NCI-H2196 treated with DMSO at 0.1 percent for 48 hours (cell line): Measurements from ENCODE around the gene LEF1.

Experiments used
- DNase-seq: peaks from one replicate; lab custom pipeline; 2025; ENCODE audit not compliant: unreplicated experiment; lab: John Stamatoyannopoulos, UW

Gene LEF1

GRCh38 chr4:108175966-108176365, 7.2 kb upstream of the LEF1 start:
- no peak for DNase-seq

DNA sequence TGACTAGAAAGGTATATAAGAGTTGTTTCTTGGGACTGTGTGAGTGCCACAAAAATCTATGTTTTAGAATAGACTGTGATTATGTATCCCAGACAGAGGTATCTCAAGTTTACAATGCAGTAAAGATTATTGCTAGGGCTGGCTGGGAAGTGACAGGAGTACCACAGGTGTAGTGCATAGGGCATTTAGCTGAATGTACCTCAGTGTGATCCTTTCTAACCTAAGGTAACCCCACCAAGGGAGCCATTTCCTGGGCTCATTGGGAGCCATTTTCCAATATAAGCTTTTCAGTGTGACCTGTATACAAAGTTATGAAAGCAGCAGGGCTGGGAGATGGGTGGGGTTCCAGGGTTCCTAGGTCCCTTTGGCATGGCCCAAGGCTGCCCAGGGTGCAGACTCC, 6.1 kb upstream of the LEF1 start:
- no peak for DNase-seq

- no peak for DNase-seq
These were observed 4.9 kb upstream of the LEF1 start for GRCh38 chr4:108173599-108174057.

- DNase-seq = peak; percentile 54
These were observed 4.2 kb upstream of the LEF1 start for GRCh38 chr4:108172753-108173598.

GRCh38 chr4:108172231-108172752, 3.6 kb upstream of the LEF1 start:
- DNase-seq = no peak

DNA sequence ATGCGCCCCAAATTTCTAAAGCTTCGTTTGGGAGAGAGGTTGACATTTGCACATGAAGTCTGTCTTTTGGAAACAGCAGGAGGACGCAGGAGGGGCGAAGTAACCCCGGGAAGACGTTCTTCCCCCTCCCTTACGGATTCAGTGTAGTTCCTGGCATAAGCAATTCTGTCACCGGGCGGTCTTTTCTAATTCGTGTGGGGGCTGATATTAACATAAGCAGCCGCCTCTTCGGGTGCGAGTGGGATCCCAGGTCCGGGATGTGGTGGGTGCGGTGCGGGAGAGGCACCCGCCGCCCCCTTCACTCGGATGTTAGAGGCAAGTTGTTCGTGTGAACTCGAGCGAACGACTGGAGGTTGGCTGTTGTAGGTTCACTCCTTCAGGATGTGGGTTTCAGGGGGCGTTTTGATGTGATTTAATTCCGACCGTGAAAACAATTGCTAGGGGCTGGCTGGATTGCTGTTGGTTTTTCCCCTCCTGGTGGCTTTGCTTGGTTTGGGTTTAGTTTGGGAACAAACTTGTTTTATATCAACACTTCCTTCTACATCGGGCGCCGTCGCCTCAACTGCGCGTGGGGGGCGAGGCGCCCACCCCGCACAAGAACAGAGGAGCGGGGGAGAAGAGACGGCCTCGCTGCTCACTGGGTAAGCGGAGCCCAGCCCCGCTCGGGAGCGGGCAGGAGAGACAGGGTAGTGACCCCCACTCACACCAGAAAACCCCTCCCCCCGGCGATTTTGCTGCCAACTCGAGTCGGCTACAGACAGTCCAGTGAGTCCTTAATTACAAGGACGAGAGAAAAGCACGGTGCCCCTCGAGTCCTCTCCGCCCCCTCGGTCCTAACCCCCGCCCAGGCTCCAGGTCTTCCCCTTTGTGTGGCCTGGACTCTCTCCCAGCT, 2.9 kb upstream of the LEF1 start:
- no peak for DNase-seq

GRCh38 chr4:108170631-108171338, 2.1 kb upstream of the LEF1 start:
- DNase-seq = no peak

DNA sequence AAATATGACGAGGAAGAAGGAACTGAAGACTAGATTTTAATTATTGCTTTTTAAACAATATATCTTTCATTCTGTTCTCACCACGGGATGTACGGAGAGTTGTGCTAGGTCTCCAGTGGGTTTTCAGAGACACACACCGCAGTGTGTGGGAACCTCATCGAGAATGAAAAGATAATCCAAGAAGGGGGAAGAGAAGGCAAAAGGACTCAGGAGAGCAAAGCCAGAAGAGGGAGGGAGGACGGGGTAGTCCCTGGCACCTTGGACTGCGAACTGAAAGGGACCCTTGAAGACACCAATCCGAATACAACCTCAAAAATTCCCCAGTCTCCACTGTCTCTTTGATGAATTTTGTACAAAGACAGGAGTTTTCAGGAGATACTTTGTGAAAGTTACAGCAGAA, 932 bp upstream of the LEF1 start:
- no peak for DNase-seq

GRCh38 chr4:108168160-108168670, 517 bp downstream of the LEF1 start:
- DNase-seq = no peak

GRCh38 chr4:108166441-108167315, 2.1 kb downstream of the LEF1 start:
- DNase-seq = no peak

DNA sequence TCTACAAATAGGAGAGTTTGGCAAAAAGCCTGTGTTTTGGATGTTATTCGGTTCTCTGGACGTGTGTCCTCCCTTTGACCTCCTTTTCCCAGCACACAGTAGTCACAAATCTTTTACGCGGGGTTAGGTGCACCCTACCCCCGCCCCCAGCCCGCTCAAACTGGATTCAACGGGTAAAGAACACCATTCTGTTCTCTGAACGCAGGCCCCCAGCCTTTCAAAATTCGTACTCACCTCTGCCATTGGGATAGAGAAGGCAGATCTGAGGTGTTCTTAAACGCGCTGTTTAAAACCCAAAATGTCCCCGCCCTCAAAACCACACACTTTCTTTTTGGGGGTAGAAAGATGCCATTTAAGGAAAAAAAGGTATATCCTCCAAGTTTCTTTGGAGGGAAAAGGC, 2.7 kb downstream of the LEF1 start:
- no peak for DNase-seq

GRCh38 chr4:108165586-108165985, 3.1 kb downstream of the LEF1 start:
- no peak for DNase-seq

- no peak for DNase-seq
These were observed 5.4 kb downstream of the LEF1 start for GRCh38 chr4:108163351-108163750.

DNA sequence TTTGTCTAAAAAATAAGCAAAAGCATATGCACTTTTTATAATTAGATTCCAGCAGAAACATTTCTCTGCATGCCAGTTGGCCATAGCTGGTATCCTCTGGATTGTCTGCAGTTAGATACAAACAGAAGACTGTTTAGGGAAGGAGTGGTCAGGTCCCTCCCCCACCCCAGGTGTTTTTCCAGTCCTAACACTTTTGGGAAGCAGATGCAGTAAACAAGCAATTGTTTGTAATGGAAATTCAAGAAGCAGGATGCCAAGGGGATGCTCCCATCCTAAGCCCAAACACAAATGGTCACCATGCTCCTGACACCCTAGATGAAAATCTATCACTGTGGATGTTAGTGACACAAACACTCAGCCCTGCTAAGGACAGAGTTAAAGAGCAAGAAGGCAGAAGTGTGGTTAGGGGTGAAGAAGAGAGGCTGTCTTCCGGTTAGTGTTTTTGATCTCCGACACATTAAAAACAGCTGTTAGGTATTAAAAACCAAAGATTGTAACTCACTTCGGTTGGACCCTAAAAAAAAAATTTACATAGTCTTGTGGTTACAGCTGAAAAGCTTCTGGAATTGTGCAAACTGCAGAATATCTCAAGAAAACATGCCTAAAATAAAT, 7.9 kb downstream of the LEF1 start:
- no peak for DNase-seq

DNA sequence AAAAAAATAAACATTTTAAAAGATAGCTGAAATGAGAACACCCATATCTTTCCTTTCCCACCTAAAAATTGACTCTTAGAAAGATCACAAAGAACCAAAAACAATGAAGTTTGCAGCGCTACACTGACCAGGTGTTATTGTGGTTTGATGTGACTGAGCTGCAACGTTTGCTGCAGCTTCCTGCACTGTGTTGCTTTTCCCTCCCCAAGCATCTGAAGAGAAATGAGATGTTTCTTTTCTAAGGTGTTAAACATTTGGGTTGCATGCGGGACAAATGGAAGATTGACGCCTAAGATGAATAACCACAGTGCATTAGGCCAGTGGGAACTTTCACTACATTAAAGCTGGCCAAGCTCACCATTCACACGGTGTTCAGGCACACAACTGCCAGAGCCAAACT, 8.9 kb downstream of the LEF1 start:
- no peak for DNase-seq

DNA sequence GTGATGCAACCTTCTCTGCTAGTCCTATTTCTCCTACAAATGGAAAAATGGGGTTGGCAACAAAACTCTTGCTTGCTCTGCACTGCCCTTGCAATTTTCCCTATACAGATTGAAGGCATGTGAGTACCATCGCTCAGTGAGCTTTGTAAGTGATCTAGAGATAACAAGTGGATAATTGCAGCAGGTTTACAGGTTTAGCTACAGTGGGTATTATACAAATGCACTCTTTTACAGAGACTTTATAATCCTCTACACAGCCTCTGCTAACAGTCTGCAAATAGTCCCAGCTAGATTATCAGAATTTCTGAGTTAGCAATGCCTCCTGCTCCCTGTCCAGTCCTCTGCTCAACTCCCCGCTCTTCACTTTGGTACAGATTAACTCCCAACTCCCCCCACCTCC, 11.1 kb downstream of the LEF1 start:
- DNase-seq = no peak

GRCh38 chr4:108156391-108156790, 12.3 kb downstream of the LEF1 start:
- DNase-seq = no peak

DNA sequence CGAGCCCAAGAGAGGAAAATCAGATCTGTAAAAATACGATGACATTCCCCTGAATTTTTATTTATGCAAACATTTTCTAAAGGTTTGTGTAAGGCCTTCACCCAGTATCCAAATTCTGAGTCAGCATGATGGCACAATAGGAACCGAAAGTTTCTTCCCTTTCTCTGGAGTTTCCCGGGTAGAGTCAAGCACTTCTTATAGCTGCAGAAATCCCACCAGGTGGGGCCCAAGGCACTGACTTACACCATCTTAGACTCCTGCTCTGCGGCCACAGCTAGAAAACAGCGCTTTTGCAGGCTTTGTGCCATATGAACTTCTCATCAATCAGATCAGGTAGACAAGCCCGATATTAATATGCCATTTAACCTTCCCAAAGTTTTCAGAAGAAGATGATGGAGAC, 13.4 kb downstream of the LEF1 start:
- DNase-seq = no peak

- DNase-seq = no peak
These were observed 15.8 kb downstream of the LEF1 start for GRCh38 chr4:108152980-108153379.
